Hepatocyte (in vitro differentiated cells): ENCODE measurements around the gene IL4R. TPM values are rescaled to one million over a fixed set of nuclear protein-coding genes. Genes with fewer than 3 reads are reported as not detected.

Experiments used
- DNase-seq: peaks from one replicate; pipeline ENCODE4 v3.0.0-alpha.2; 2016; ENCODE audit warnings: low spot score
- H2AFZ ChIP-seq: fragments of 200-600 bp; sonication (generic); 2 replicates; pipeline ENCODE4 v1.6.0; 2016; ENCODE audit warnings: antibody characterized with exemption, mild to moderate bottlenecking
- H3K27ac ChIP-seq: fragments of 200-600 bp; sonication (generic); 2 replicates; pipeline ENCODE4 v1.5.1; 2016; ENCODE audit warnings: mild to moderate bottlenecking
- H3K27me3 ChIP-seq: fragments of 200-600 bp; sonication (generic); 2 replicates; pipeline ENCODE4 v1.6.1; 2016
- H3K36me3 ChIP-seq: fragments of 200-600 bp; sonication (generic); replicated peaks from 2 replicates; pipeline ENCODE4 v1.5.1; 2016; ENCODE audit warnings: low read depth; ENCODE audit not compliant: insufficient read depth
- H3K4me1 ChIP-seq: fragments of 200-600 bp; sonication (generic); 2 replicates; pipeline ENCODE4 v1.5.1; 2016; ENCODE audit warnings: mild to moderate bottlenecking, moderate library complexity; ENCODE audit not compliant: insufficient read depth
- H3K4me2 ChIP-seq: fragments of 200-600 bp; sonication (generic); 2 replicates; pipeline ENCODE4 v1.6.0; 2016
- H3K4me3 ChIP-seq: fragments of 200-600 bp; sonication (generic); 2 replicates; pipeline ENCODE4 v1.5.1; 2016; ENCODE audit warnings: mild to moderate bottlenecking
- H3K79me2 ChIP-seq: fragments of 200-600 bp; sonication (generic); 2 replicates; pipeline ENCODE4 v1.6.0; 2017; ENCODE audit warnings: mild to moderate bottlenecking
- H3K9me2 ChIP-seq: fragments of 200-600 bp; sonication (generic); replicated peaks from 2 replicates; pipeline ENCODE4 v1.6.0; 2017; ENCODE audit warnings: mild to moderate bottlenecking; ENCODE audit not compliant: insufficient read depth
- H3K9me3 ChIP-seq: fragments of 200-600 bp; sonication (generic); 2 replicates; pipeline ENCODE4 v1.5.1; 2016; ENCODE audit warnings: low read depth, mild to moderate bottlenecking
- H4K20me1 ChIP-seq: fragments of 200-600 bp; sonication (generic); 2 replicates; pipeline ENCODE4 v1.6.0; 2016; ENCODE audit warnings: mild to moderate bottlenecking; ENCODE audit not compliant: insufficient read depth, poor library complexity, severe bottlenecking
- CTCF ChIP-seq: fragments of 200-600 bp; sonication (generic); IDR thresholded peaks from 2 replicates; pipeline ENCODE4 v1.5.1; 2016; ENCODE audit warnings: antibody characterized with exemption, mild to moderate bottlenecking; ENCODE audit not compliant: poor library complexity
- EZH2 ChIP-seq: fragments of 200-600 bp; sonication (generic); IDR thresholded peaks from 2 replicates; pipeline ENCODE4 v1.6.1; 2016; ENCODE audit warnings: antibody characterized with exemption, mild to moderate bottlenecking, borderline replicate concordance
- EZH2phosphoT487 ChIP-seq: fragments of 200-600 bp; sonication (generic); IDR thresholded peaks from one replicate; pipeline ENCODE4 v1.6.1; 2018; ENCODE audit warnings: antibody characterized with exemption, mild to moderate bottlenecking, low read depth, moderate library complexity; ENCODE audit not compliant: unreplicated experiment, severe bottlenecking
- WGBS: methylation state at CpG from one replicate; pipeline ENCODE4 v1.1.6; 2016; ENCODE audit warnings: low lambda C conversion rate; ENCODE audit errors: missing lambda C conversion rate; 5-methylcytosine and 5-hydroxymethylcytosine counted together
- polyA plus RNA-seq: library from polyadenylated mRNA; unstranded; fragments of >200 nt; fragmentation: Nextera tagmentation; extraction: Ambion mirVana; gene quantifications from 2 replicates; pipeline ENCODE4 v1.2.1, GENCODE V29; 2016
- total RNA-seq: library from RNA; depleted of rRNA; stranded (reverse); fragments of >200 nt; gene quantifications from 2 replicates; pipeline ENCODE4 v1.2.3, GENCODE V29; 2014

Gene IL4R
- total and polyA plus RNA-seq, 2 experiments from 2014 or later, result 22.3 to 23.6 TPM

GRCh38 chr16:27314986-27315332 is 1.2 kb downstream of the IL4R start:
- no peaks in the 10 kb centered on the region for H3K36me3 ChIP-seq
- H3K9me3 ChIP-seq, result no peaks in the 10 kb centered on the region
- no peaks in the 10 kb centered on the region for H4K20me1 ChIP-seq
- H3K27me3 ChIP-seq, result no peaks in the 10 kb centered on the region
- no peak for TF ChIP-seq EZH2phosphoT487
- TF ChIP-seq EZH2, result no peak
- TF ChIP-seq CTCF, result no peak
- 71% methylated on average over 2 of the region's 2 CpGs for WGBS
- peak overlapping the region; percentile 94 for H3K27ac ChIP-seq
- peaks cover 48% of the 10 kb centered on the region for H3K79me2 ChIP-seq
- DNase-seq, result no peak
- peak overlapping the region; percentile 92 for H3K4me2 ChIP-seq
- no peak overlapping the region for H2AFZ ChIP-seq
- H3K4me1 ChIP-seq, result peaks cover 27% of the 10 kb centered on the region
- peak overlapping the region; percentile 23 for H3K4me3 ChIP-seq
- no peaks in the 10 kb centered on the region for H3K9me2 ChIP-seq

GRCh38 chr16:27315333-27316037 is 1.7 kb downstream of the IL4R start:
- H3K9me2 ChIP-seq, result no peaks in the 10 kb centered on the region
- no peaks in the 10 kb centered on the region for H4K20me1 ChIP-seq
- H3K4me3 ChIP-seq, result no peak overlapping the region
- peak overlapping the region; percentile 94 for H3K27ac ChIP-seq
- H3K79me2 ChIP-seq, result peaks cover 53% of the 10 kb centered on the region
- peak overlapping the region; percentile 92 for H3K4me2 ChIP-seq
- H3K9me3 ChIP-seq, result no peaks in the 10 kb centered on the region
- H3K4me1 ChIP-seq, result peaks cover 27% of the 10 kb centered on the region
- no peaks in the 10 kb centered on the region for H3K27me3 ChIP-seq
- H3K36me3 ChIP-seq, result no peaks in the 10 kb centered on the region
- 37% methylated on average over 9 of the region's 9 CpGs for WGBS
- H2AFZ ChIP-seq, result no peak overlapping the region
- TF ChIP-seq EZH2phosphoT487, result no peak
- no peak for TF ChIP-seq CTCF
- TF ChIP-seq EZH2, result no peak
- DNase-seq, result peak; percentile 65

GRCh38 chr16:27316038-27316680 is 2.4 kb downstream of the IL4R start:
- Histone ChIP-seq H3K4me1 (peaks cover 27% of the 10 kb centered on the region), H3K36me3 (no peaks in the 10 kb centered on the region), H3K79me2 (peaks cover 60% of the 10 kb centered on the region)

More at GRCh38 chr16:27316038-27316680, 2.4 kb downstream of the IL4R start:
- Histone ChIP-seq H4K20me1 (no peaks in the 10 kb centered on the region), H3K4me2 (peak overlapping the region; percentile 92), H3K27ac (peak overlapping the region; percentile 38), H3K9me2 (no peaks in the 10 kb centered on the region), H3K27me3 (no peaks in the 10 kb centered on the region), H3K9me3 (no peaks in the 10 kb centered on the region), H2AFZ (no peak overlapping the region), H3K4me3 (no peak overlapping the region)
- TF ChIP-seq EZH2, result no peak
- TF ChIP-seq CTCF, result no peak
- no peak for TF ChIP-seq EZH2phosphoT487
- 84% methylated on average over 8 of the region's 8 CpGs for WGBS
- DNase-seq, result no peak
